ENCODE data around the gene ZBTB6. TPM values are rescaled to one million over a fixed set of nuclear protein-coding genes. Genes with fewer than 3 reads are reported as not detected.

Gene ZBTB6
- total and polyA plus RNA-seq, 2 of the 13 experiments (the other 11 are each of a cell fraction or from before 2014, with no cell fraction given), result 3.7 to 7.1 TPM

DNA sequence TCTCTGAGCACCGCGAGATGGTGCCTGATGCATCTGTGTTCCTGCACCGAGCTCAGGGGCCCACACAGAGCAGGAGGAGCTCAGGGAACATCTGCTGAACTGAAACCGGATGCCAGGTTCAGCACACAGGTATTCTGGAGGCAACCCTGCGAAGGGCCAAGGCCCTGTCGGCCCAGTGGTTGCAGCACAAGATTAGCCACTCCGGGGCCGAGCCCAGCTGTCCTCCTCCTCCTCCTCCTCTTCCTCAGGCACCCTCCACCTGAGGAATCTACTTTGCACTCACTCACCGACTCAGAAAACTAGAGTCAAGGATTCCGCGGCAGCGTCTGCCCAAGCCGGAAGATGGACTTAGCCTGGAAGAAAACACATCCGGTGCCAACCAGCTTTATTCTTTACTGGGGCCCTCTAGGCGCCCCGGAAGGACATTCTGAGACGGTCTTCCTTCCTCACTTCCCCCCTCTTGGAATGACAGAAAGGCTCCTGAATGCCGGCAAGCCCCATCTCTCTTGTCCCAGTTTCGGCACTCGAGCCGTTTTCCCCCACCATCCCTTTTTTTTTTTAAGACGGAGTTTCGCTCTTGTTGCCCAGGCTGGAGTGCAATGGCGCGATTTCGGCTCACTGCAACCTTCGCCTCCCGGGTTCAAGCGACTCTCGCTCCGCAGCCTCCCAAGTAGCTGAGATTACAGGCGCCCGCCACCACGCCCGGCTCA is at the start of gene ZBTB6 (continued):
- TF ChIP-seq TAF15 (IDR thresholded peaks at IDR 0.05; ENCODE audit: low read depth, low read length, poor library complexity, severe bottlenecking) (no peak), ZNF710 (CRISPR knock-in tag; IDR thresholded peaks at IDR 0.05; ENCODE audit: borderline replicate concordance) (no peak), U2AF1 (optimal IDR thresholded peaks at IDR 0.05; ENCODE audit: low read depth, low read length) (peak; percentile 46), ZUFSP (CRISPR knock-in tag; IDR thresholded peaks at IDR 0.05; ENCODE audit: borderline replicate concordance) (no peak), KIAA2018 (CRISPR knock-in tag; IDR thresholded peaks at IDR 0.05; ENCODE audit: borderline replicate concordance) (no peak), KDM5B (CRISPR knock-in tag; IDR thresholded peaks at IDR 0.05; ENCODE audit: borderline replicate concordance) (peak; percentile 62; the same call in 1 of the 2 replicates), TBX3 (IDR thresholded peaks at IDR 0.05; ENCODE audit: borderline replicate concordance) (no peak), FOXA1 (IDR thresholded peaks at IDR 0.05) (no peak), FOXA1 (CRISPR knock-in tag; IDR thresholded peaks at IDR 0.05) (no peak), KDM2A (CRISPR knock-in tag; IDR thresholded peaks at IDR 0.05; ENCODE audit: borderline replicate concordance, low read depth) (peak; percentile 39; the same call in 1 of the 2 replicates), ZNF143 (CRISPR knock-in tag; IDR thresholded peaks at IDR 0.05) (peak; percentile 31; the same call in 1 of the 2 replicates), ZMAT3 (CRISPR knock-in tag; conservative IDR thresholded peaks at IDR 0.05) (no peak), HES4 (CRISPR knock-in tag; IDR thresholded peaks at IDR 0.05; ENCODE audit: borderline replicate concordance) (no peak), ZNF879 (CRISPR knock-in tag; IDR thresholded peaks at IDR 0.05) (no peak), TSC22D2 (CRISPR knock-in tag; IDR thresholded peaks at IDR 0.05; ENCODE audit: borderline replicate concordance) (peak; percentile 23; the same call in 1 of the 2 replicates), PHF5A (CRISPR knock-in tag; IDR thresholded peaks at IDR 0.05; ENCODE audit: low read depth, unreplicated experiment) (no peak), EP300 (IDR thresholded peaks at IDR 0.05; ENCODE audit: low read depth in 2 of 2, low read length in 2 of 2) (no peak; a peak in 1 of 4 replicates), EP300 (CRISPR knock-in tag; IDR thresholded peaks at IDR 0.05; ENCODE audit: borderline replicate concordance) (no peak; the same call in none of the 2 replicates)

All from HepG2 (cell line).